Liver (tissue), 3 donors: ENCODE data around the gene BEST2.

Experiments used
- ATF3 ChIP-seq: IDR thresholded peaks from 2 replicates; pipeline ENCODE4 v1.6.1; 2016; ENCODE audit warnings: antibody characterized with exemption
- CTCF ChIP-seq: fragments of 150-350 bp; IDR thresholded peaks from 2 replicates; pipeline ENCODE4 v1.5.1; 2017; ENCODE audit warnings: improper control_type of control experiment, low read depth, low read length; ENCODE audit not compliant: missing input control
- EGR1 ChIP-seq, 2 donors: IDR thresholded peaks; 2 replicates each; pipeline ENCODE4 v1.6.1; 2016 to 2018; ENCODE audit warnings: antibody characterized with exemption in 2 of 2, low read depth in 2 of 2
- JUND ChIP-seq, 2 donors: IDR thresholded peaks; 2 replicates each; pipeline ENCODE4 v1.6.1; 2016; ENCODE audit warnings: antibody characterized with exemption in 2 of 2
- RAD21 ChIP-seq, 2 donors: IDR thresholded peaks; 2 replicates each; pipeline ENCODE4 v1.6.1; 2016; ENCODE audit warnings: antibody characterized with exemption in 2 of 2, mild to moderate bottlenecking in 2 of 2
- REST ChIP-seq: IDR thresholded peaks from 2 replicates; pipeline ENCODE4 v1.6.1; 2016; ENCODE audit warnings: antibody characterized with exemption, mild to moderate bottlenecking
- YY1 ChIP-seq: IDR thresholded peaks from 2 replicates; pipeline ENCODE4 v1.6.1; 2016; ENCODE audit warnings: antibody characterized with exemption, mild to moderate bottlenecking
- donor health status: healthy.
- donor health status: healthy.

GRCh38 chr19:12800466-12800770 is 48.8 kb downstream of the BEST2 start:
- TF ChIP-seq CTCF (no peak), EGR1 (IDR thresholded peaks at IDR 0.05; ENCODE audit: low read depth in 2 of 2) (no peak), ATF3 (no peak), YY1 (no peak), JUND (IDR thresholded peaks at IDR 0.05) (no peak), REST (no peak), RAD21 (IDR thresholded peaks at IDR 0.05) (no peak)
